Fibroblast of skin of right quadriceps (primary cell): Measurements from ENCODE around the gene PDGFRA.

ENCODE experiments used
- DNase-seq: peaks from one replicate; pipeline ENCODE4 v3.0.0-alpha.2; 2013

The PDGFRA gene

GRCh38 chr4:54265366-54265765 lies 36.3 kb downstream of the PDGFRA start:
- no peak for DNase-seq

- peak; percentile 69 for DNase-seq
Measured at GRCh38 chr4:54268151-54268550, 39.1 kb downstream of the PDGFRA start.

- no peak for DNase-seq
Measured at GRCh38 chr4:54271464-54271863, 42.4 kb downstream of the PDGFRA start.

- no peak for DNase-seq
Measured at GRCh38 chr4:54272051-54272450, 43.0 kb downstream of the PDGFRA start.

GRCh38 chr4:54274264-54274663 lies 45.2 kb downstream of the PDGFRA start:
- DNase-seq: no peak

GRCh38 chr4:54274795-54275665 lies 45.9 kb downstream of the PDGFRA start:
- DNase-seq: no peak

- DNase-seq: no peak
Measured at GRCh38 chr4:54276641-54277430, 47.7 kb downstream of the PDGFRA start.

- peak; percentile 72 for DNase-seq
Measured at GRCh38 chr4:54277691-54278090, 48.6 kb downstream of the PDGFRA start.

- no peak for DNase-seq
Measured at GRCh38 chr4:54278216-54278615, 49.1 kb downstream of the PDGFRA start.

GRCh38 chr4:54281054-54281766 lies 52.1 kb downstream of the PDGFRA start:
- peak; percentile 72 for DNase-seq

- no peak for DNase-seq
Measured at GRCh38 chr4:54282837-54283236, 53.7 kb downstream of the PDGFRA start.

- DNase-seq: no peak
Measured at GRCh38 chr4:54289316-54289715, 60.2 kb downstream of the PDGFRA start.

- DNase-seq: no peak
Measured at GRCh38 chr4:54290980-54291379, 61.9 kb downstream of the PDGFRA start.

GRCh38 chr4:54296548-54297203 lies 67.6 kb downstream of the PDGFRA start:
- DNase-seq: no peak

- DNase-seq: no peak
Measured at GRCh38 chr4:54308110-54308509, 79.0 kb downstream of the PDGFRA start.

GRCh38 chr4:54315561-54316538 lies 86.8 kb downstream of the PDGFRA start:
- no peak for DNase-seq

- DNase-seq: no peak
Measured at GRCh38 chr4:54317690-54318089, 88.6 kb downstream of the PDGFRA start.

GRCh38 chr4:54318904-54319303 lies 89.8 kb downstream of the PDGFRA start:
- DNase-seq: peak; percentile 45

- DNase-seq: no peak
Measured at GRCh38 chr4:54320826-54321685, 92.0 kb downstream of the PDGFRA start.

GRCh38 chr4:54322818-54323417 lies 93.8 kb downstream of the PDGFRA start:
- peak; percentile 60 for DNase-seq
